GM13976 (cell line): ENCODE measurements around the gene MAPT.

Experiments used
- DNase-seq: peaks from one replicate; pipeline ENCODE4 v3.0.0; 2012; ENCODE audit warnings: low spot score
- CTCF ChIP-seq: IDR thresholded peaks from 2 replicates; pipeline ENCODE4 v1.5.1; 2012; ENCODE audit warnings: borderline replicate concordance, mild to moderate bottlenecking; ENCODE audit not compliant: insufficient read depth; ENCODE audit errors: extremely low read depth, missing control alignments, control extremely low read depth
- in situ Hi-C: fragments of 300-500 bp; cut with MboI; formaldehyde crosslinking; loops from one replicate; pipeline ENCODE4 v1.12.0; 2022; ENCODE audit warnings: low sequenced_read_pairs, mixed read lengths, inconsistent platforms; ENCODE audit not compliant: unreplicated experiment

The MAPT gene

GRCh38 chr17:45942284-45942683 is 47.9 kb downstream of the MAPT start:
- in situ Hi-C loops = no loop called here
- no peak for TF ChIP-seq CTCF
- DNase-seq = no peak

GRCh38 chr17:45946841-45947256 is 52.5 kb downstream of the MAPT start:
- no peak for DNase-seq
- no peak for TF ChIP-seq CTCF
- in situ Hi-C loops = no loop called here

- TF ChIP-seq CTCF = no peak
- no peak for DNase-seq
- in situ Hi-C loops = no loop called here
Measured at GRCh38 chr17:45948498-45948880, 54.1 kb downstream of the MAPT start.

GRCh38 chr17:45948881-45949624 is 54.7 kb downstream of the MAPT start:
- TF ChIP-seq CTCF = peak; percentile 74
- in situ Hi-C loops = no loop called here
- peak; percentile 90 for DNase-seq

GRCh38 chr17:45949755-45950320 is 55.5 kb downstream of the MAPT start:
- in situ Hi-C loops = no loop called here
- DNase-seq = no peak
- no peak for TF ChIP-seq CTCF

GRCh38 chr17:45950888-45951287 is 56.5 kb downstream of the MAPT start:
- in situ Hi-C loops = no loop called here
- DNase-seq = no peak
- TF ChIP-seq CTCF = no peak
